GM12878 (cell line): ENCODE measurements around the gene SLC22A23. TPM values are rescaled to one million over a fixed set of nuclear protein-coding genes. Genes with fewer than 3 reads are reported as not detected.

Experiments
- ATAC-seq: fragments of 200-7000 bp; cut with Tn5 transposase; 3 replicates; pipeline ENCODE4 v1.9.1; 2020; ENCODE audit warnings: mild to moderate bottlenecking, moderate library complexity
- BruUV-seq: library from RNA; stranded (reverse); fragments of 400-500 nt; replicated peaks from 2 replicates; lab custom pipeline; 2021; lab: Mats Ljungman, UMichigan
- CTCF ChIA-PET: fragments of 300-600 bp; sonication (Branson Sonifier 250); formaldehyde crosslinking; extraction: SDS; loops from one replicate; lab custom pipeline; 2021; ENCODE audit warnings: inconsistent platforms; lab: Yijun Ruan, JAX
- POLR2A ChIA-PET: fragments of 350-600 bp; formaldehyde crosslinking; extraction: SDS; loops from one replicate; lab custom pipeline; 2021; ENCODE audit warnings: inconsistent platforms; lab: Charles Lee
- RAD21 ChIA-PET: fragments of 300-600 bp; sonication (Branson Sonifier 250); formaldehyde crosslinking; loops from one replicate; lab custom pipeline; 2023; ENCODE audit warnings: antibody characterized with exemption; ENCODE audit not compliant: unreplicated experiment; lab: Charles Lee
- SMC1A ChIA-PET: fragments of 300-600 bp; sonication (Branson Sonifier 250); formaldehyde crosslinking; loops from one replicate; lab custom pipeline; 2023; ENCODE audit not compliant: unreplicated experiment, uncharacterized antibody; lab: Charles Lee
- DNase-seq: peaks from one replicate; pipeline ENCODE4 v3.0.0-alpha.2; 2011; ENCODE audit warnings: low read depth, low spot score
- FAIRE-seq: peaks from 3 replicates; lab custom pipeline; 2011; peaks lifted over from hg19 to GRCh38; lab: Jason Lieb, UNC
- H2AFZ ChIP-seq: 2 replicates; pipeline ENCODE4 v1.6.0; 2011; ENCODE audit warnings: low read depth, low read length, control low read depth; ENCODE audit not compliant: control insufficient read depth
- H3K27ac ChIP-seq: 2 replicates; pipeline ENCODE4 v1.5.1; 2011; ENCODE audit warnings: control low read depth; ENCODE audit not compliant: control insufficient read depth, insufficient read depth
- H3K27me3 ChIP-seq, 2 experiments: replicated peaks in 1 of 2; 2 replicates each; pipeline versions ENCODE4 v1.6.0 to v1.6.1; 2011; ENCODE audit warnings: low read length in 1 of 2; ENCODE audit not compliant: control insufficient read depth in 2 of 2, insufficient read depth in 2 of 2
- H3K36me3 ChIP-seq, 2 experiments: 2 replicates each; pipeline ENCODE4 v1.5.1; 2011; ENCODE audit warnings: low read length in 1 of 2; ENCODE audit not compliant: control insufficient read depth in 2 of 2, insufficient read depth in 2 of 2
- H3K4me1 ChIP-seq: 2 replicates; pipeline ENCODE4 v1.6.1; 2011; ENCODE audit warnings: mild to moderate bottlenecking, low read length, moderate library complexity, mixed read lengths; ENCODE audit not compliant: control insufficient read depth, insufficient read depth
- H3K4me2 ChIP-seq: 2 replicates; pipeline ENCODE4 v1.6.0; 2011; ENCODE audit warnings: control low read depth; ENCODE audit not compliant: control insufficient read depth, insufficient read depth
- H3K4me3 ChIP-seq: fragments of 200-600 bp; sonication (generic); 2 replicates; pipeline ENCODE4 v1.5.1; 2016
- H3K79me2 ChIP-seq: 2 replicates; pipeline ENCODE4 v1.6.0; 2011; ENCODE audit warnings: low read length; ENCODE audit not compliant: control insufficient read depth, insufficient read depth
- H3K9ac ChIP-seq: 2 replicates; pipeline ENCODE4 v1.8.0; 2011; ENCODE audit warnings: low read length, control low read depth, mixed read lengths; ENCODE audit not compliant: control insufficient read depth, insufficient read depth
- H3K9me3 ChIP-seq: replicated peaks from 3 replicates; pipeline ENCODE4 v1.5.1; 2011; ENCODE audit warnings: mild to moderate bottlenecking, low read length; ENCODE audit not compliant: control insufficient read depth, insufficient read depth
- H4K20me1 ChIP-seq: 2 replicates; pipeline ENCODE4 v1.6.0; 2011; ENCODE audit not compliant: control insufficient read depth, insufficient read depth
- CREB1 ChIP-seq: IDR thresholded peaks from 2 replicates; pipeline ENCODE4 v1.6.1; 2012; ENCODE audit warnings: low read depth, mild to moderate bottlenecking, inconsistent platforms
- E2F4 ChIP-seq: IDR thresholded peaks from 2 replicates; pipeline ENCODE4 v1.6.1; 2012; ENCODE audit warnings: low read depth, low read length, improper control_type of control experiment
- E4F1 ChIP-seq: fragments of 450-650 bp; IDR thresholded peaks from 2 replicates; pipeline ENCODE4 v1.6.1; 2018; ENCODE audit warnings: borderline replicate concordance, mild to moderate bottlenecking; ENCODE audit not compliant: partially characterized antibody
- HDAC2 ChIP-seq: fragments of 200-600 bp; sonication (generic); IDR thresholded peaks from 2 replicates; pipeline ENCODE4 v1.6.1; 2017
- IKZF2 ChIP-seq, 2 experiments: fragments of 450-650 bp; IDR thresholded peaks; 2 replicates each; pipeline ENCODE4 v1.6.1; 2017; ENCODE audit warnings: mild to moderate bottlenecking in 2 of 2, moderate library complexity in 2 of 2
- IRF5 ChIP-seq: fragments of 450-650 bp; IDR thresholded peaks from 2 replicates; pipeline ENCODE4 v1.6.1; 2017; ENCODE audit warnings: borderline replicate concordance
- NBN ChIP-seq: fragments of 450-650 bp; IDR thresholded peaks from 2 replicates; pipeline ENCODE4 v1.6.1; 2016
- PML ChIP-seq: IDR thresholded peaks from 2 replicates; pipeline ENCODE4 v1.6.1; 2012; ENCODE audit warnings: low read length, inconsistent platforms
- RAD51 ChIP-seq: fragments of 450-650 bp; IDR thresholded peaks from 2 replicates; pipeline ENCODE4 v1.6.1; 2016; ENCODE audit warnings: moderate library complexity, mild to moderate bottlenecking, inconsistent platforms
- RFX5 ChIP-seq: IDR thresholded peaks from 2 replicates; pipeline ENCODE4 v1.6.1; 2011; ENCODE audit warnings: low read depth, low read length, improper control_type of control experiment
- SMARCA5 ChIP-seq: fragments of 450-650 bp; IDR thresholded peaks from 2 replicates; pipeline ENCODE4 v1.6.1; 2017; ENCODE audit warnings: mild to moderate bottlenecking
- SP1 ChIP-seq: IDR thresholded peaks from one replicate; pipeline ENCODE4 v1.6.1; 2011; ENCODE audit warnings: low read depth, low read length
- SREBF2 ChIP-seq: IDR thresholded peaks from 2 replicates; pipeline ENCODE4 v1.6.1; 2012; ENCODE audit warnings: mild to moderate bottlenecking, low read length
- ZNF207 ChIP-seq: fragments of 450-650 bp; IDR thresholded peaks from 2 replicates; pipeline ENCODE4 v1.6.1; 2014; ENCODE audit warnings: antibody characterized with exemption, mild to moderate bottlenecking, borderline replicate concordance
- WGBS: methylation state at CpG from one replicate; pipeline ENCODE4 v1.1.6; 2016; ENCODE audit warnings: low lambda C conversion rate; ENCODE audit not compliant: insufficient replicate concordance, insufficient coverage; ENCODE audit errors: missing lambda C conversion rate; 5-methylcytosine and 5-hydroxymethylcytosine counted together
- in situ Hi-C: fragments of 300-500 bp; cut with MboI; formaldehyde crosslinking; loops from 9 replicates; pipeline ENCODE4 v1.14.3; 2018; ENCODE audit warnings: mixed read lengths
- intact Hi-C: fragments of 100-400 bp; cut with micrococcal nuclease; formaldehyde crosslinking; loops from one replicate; pipeline ENCODE4 v1.14.2; 2022; ENCODE audit not compliant: unreplicated experiment
- polyA plus RNA-seq, 11 experiments: library from polyadenylated mRNA; depleted of rRNA in 4 of 11; unstranded in 6 of 11; stranded (reverse) in 5 of 11; fragments of >200 nt; fragmentation: Nextera tagmentation in 4 of 11; fragmentation: Illumina TruSeq in 1 of 11; extraction: Ambion mirVana in 4 of 11; extraction: Trizol in 1 of 11; gene quantifications; 1 replicate in 1 of 11; 2 replicates in 10 of 11; pipeline versions ENCODE4 v1.2.1 to v1.2.3, GENCODE V29; 2011 to 2016; ENCODE audit warnings: inconsistent platforms in 2 of 11, missing spikeins in 2 of 11, low read depth in 1 of 11
- total RNA-seq, 4 experiments: library from RNA; depleted of rRNA in 3 of 4; stranded (reverse); fragments of >200 nt in 3 of 4; fragmentation: Illumina TruSeq in 1 of 4; extraction: Trizol in 1 of 4; gene quantifications; 2 replicates each; pipeline versions ENCODE4 v1.2.1 to v1.2.3, GENCODE V29; 2013 to 2021
- TF ChIP-seq, protein P1 (sequence below): fragments of 450-650 bp; IDR thresholded peaks from 2 replicates; pipeline ENCODE4 v1.6.1; 2017; ENCODE audit warnings: mild to moderate bottlenecking, moderate library complexity
- TF ChIP-seq, protein P2 (sequence below): IDR thresholded peaks from 2 replicates; pipeline ENCODE4 v1.6.1; 2012; ENCODE audit warnings: low read depth, low read length, improper control_type of control experiment

The SLC22A23 gene
- total and polyA plus RNA-seq, 10 of the 15 experiments (the other 5 are each of a cell fraction or from before 2014, with no cell fraction given): 0.20 to 2.4 (median 0.74) TPM

GRCh38 chr6:3408665-3409064 lies 48.2 kb downstream of the SLC22A23 start:
- in situ Hi-C loops: no loop called here

More at GRCh38 chr6:3408665-3409064, 48.2 kb downstream of the SLC22A23 start:
- no peak for FAIRE-seq
- Histone ChIP-seq H3K27ac (no peak overlapping the region), H3K36me3 (no peaks in the 10 kb centered on the region), H3K9ac (no peak overlapping the region), H3K4me3 (no peak overlapping the region), H4K20me1 (no peaks in the 10 kb centered on the region), H2AFZ (no peak overlapping the region), H3K27me3 (no peaks in the 10 kb centered on the region), H3K79me2 (no peaks in the 10 kb centered on the region), H3K4me2 (no peak overlapping the region), H3K4me1 (no peaks in the 10 kb centered on the region), H3K9me3 (no peaks in the 10 kb centered on the region; the same call in 2 of the 3 replicates)
- ATAC-seq: no peak
- no TSS peak for BruUV-seq
- WGBS: 58% methylated on average over 7 of the region's 7 CpGs
- TF ChIP-seq E2F4 (no peak), IRF5 (no peak), SMARCA5 (no peak), RFX5 (no peak), ZNF207 (no peak), RAD51 (no peak), NBN (no peak), SREBF2 (no peak), HDAC2 (no peak), IKZF2 (IDR thresholded peaks at IDR 0.05) (no peak), PML (no peak), CREB1 (no peak), SP1 (no peak), E4F1 (no peak)
- TF ChIP-seq, protein P1, sequence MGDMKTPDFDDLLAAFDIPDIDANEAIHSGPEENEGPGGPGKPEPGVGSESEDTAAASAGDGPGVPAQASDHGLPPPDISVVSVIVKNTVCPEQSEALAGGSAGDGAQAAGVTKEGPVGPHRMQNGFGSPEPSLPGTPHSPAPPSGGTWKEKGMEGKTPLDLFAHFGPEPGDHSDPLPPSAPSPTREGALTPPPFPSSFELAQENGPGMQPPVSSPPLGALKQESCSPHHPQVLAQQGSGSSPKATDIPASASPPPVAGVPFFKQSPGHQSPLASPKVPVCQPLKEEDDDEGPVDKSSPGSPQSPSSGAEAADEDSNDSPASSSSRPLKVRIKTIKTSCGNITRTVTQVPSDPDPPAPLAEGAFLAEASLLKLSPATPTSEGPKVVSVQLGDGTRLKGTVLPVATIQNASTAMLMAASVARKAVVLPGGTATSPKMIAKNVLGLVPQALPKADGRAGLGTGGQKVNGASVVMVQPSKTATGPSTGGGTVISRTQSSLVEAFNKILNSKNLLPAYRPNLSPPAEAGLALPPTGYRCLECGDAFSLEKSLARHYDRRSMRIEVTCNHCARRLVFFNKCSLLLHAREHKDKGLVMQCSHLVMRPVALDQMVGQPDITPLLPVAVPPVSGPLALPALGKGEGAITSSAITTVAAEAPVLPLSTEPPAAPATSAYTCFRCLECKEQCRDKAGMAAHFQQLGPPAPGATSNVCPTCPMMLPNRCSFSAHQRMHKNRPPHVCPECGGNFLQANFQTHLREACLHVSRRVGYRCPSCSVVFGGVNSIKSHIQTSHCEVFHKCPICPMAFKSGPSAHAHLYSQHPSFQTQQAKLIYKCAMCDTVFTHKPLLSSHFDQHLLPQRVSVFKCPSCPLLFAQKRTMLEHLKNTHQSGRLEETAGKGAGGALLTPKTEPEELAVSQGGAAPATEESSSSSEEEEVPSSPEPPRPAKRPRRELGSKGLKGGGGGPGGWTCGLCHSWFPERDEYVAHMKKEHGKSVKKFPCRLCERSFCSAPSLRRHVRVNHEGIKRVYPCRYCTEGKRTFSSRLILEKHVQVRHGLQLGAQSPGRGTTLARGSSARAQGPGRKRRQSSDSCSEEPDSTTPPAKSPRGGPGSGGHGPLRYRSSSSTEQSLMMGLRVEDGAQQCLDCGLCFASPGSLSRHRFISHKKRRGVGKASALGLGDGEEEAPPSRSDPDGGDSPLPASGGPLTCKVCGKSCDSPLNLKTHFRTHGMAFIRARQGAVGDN: no peak
- TF ChIP-seq, protein P2, sequence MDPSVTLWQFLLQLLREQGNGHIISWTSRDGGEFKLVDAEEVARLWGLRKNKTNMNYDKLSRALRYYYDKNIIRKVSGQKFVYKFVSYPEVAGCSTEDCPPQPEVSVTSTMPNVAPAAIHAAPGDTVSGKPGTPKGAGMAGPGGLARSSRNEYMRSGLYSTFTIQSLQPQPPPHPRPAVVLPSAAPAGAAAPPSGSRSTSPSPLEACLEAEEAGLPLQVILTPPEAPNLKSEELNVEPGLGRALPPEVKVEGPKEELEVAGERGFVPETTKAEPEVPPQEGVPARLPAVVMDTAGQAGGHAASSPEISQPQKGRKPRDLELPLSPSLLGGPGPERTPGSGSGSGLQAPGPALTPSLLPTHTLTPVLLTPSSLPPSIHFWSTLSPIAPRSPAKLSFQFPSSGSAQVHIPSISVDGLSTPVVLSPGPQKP: no peak
- CTCF ChIA-PET: interaction anchor here (1.1 to 5.7 kb wide), 3 partner anchors 19 to 323 kb away, joined by 3 to 55 read pairs (median 3); partner anchors contain the start of gene SLC22A23
- RAD21 ChIA-PET: interaction anchor here (1.1 kb wide), 1 partner anchor 46 kb away, joined by 4 read pairs; no protein-coding TSS in a partner anchor
- no peak for DNase-seq
- intact Hi-C loops: no loop called here
- SMC1A ChIA-PET: interaction anchor here (0.9 to 1.5 kb wide), 4 partner anchors 13 to 129 kb away, joined by 3 to 5 read pairs (median 4); no protein-coding TSS in a partner anchor
- POLR2A ChIA-PET: no interaction called here
